CD1c-positive myeloid dendritic cell (primary cell): ENCODE results near the gene EHBP1.

Experiments
- DNase-seq: peaks from one replicate; pipeline ENCODE4 v3.0.0-alpha.2; 2016; ENCODE audit errors: extremely low spot score

Gene EHBP1

GRCh38 chr2:62964050-62964449 is 258.5 kb downstream of the EHBP1 start:
- no peak for DNase-seq

GRCh38 chr2:62964671-62965070 is 259.2 kb downstream of the EHBP1 start:
- DNase-seq = no peak

GRCh38 chr2:62966991-62967390 is 261.5 kb downstream of the EHBP1 start:
- no peak for DNase-seq

- no peak for DNase-seq
These were observed 262.7 kb downstream of the EHBP1 start for GRCh38 chr2:62968168-62968567.

GRCh38 chr2:62968668-62969067 is 263.2 kb downstream of the EHBP1 start:
- no peak for DNase-seq

- DNase-seq = no peak
These were observed 266.4 kb downstream of the EHBP1 start for GRCh38 chr2:62971936-62972335.

GRCh38 chr2:62972601-62973000 is 267.1 kb downstream of the EHBP1 start:
- no peak for DNase-seq

GRCh38 chr2:62974999-62975398 is 269.5 kb downstream of the EHBP1 start:
- no peak for DNase-seq

- DNase-seq = no peak
These were observed 286.1 kb downstream of the EHBP1 start for GRCh38 chr2:62991605-62992004.

- no peak for DNase-seq
These were observed 287.0 kb downstream of the EHBP1 start for GRCh38 chr2:62992561-62992960.

- DNase-seq = no peak
These were observed 288.7 kb downstream of the EHBP1 start for GRCh38 chr2:62994206-62994605.

- no peak for DNase-seq
These were observed 291.1 kb downstream of the EHBP1 start for GRCh38 chr2:62996534-62997186.

GRCh38 chr2:62998949-62999348 is 293.4 kb downstream of the EHBP1 start:
- no peak for DNase-seq

GRCh38 chr2:62999905-63000304 is 294.4 kb downstream of the EHBP1 start:
- no peak for DNase-seq

- DNase-seq = no peak
These were observed 295.3 kb downstream of the EHBP1 start for GRCh38 chr2:63000801-63001200.

GRCh38 chr2:63001576-63001975 is 296.1 kb downstream of the EHBP1 start:
- no peak for DNase-seq

GRCh38 chr2:63003351-63003750 is 297.8 kb downstream of the EHBP1 start:
- DNase-seq = no peak

GRCh38 chr2:63007813-63008458 is 302.4 kb downstream of the EHBP1 start:
- DNase-seq = no peak

- DNase-seq = no peak
These were observed 303.3 kb downstream of the EHBP1 start for GRCh38 chr2:63008838-63009237.

GRCh38 chr2:63009490-63009889 is 304.0 kb downstream of the EHBP1 start:
- no peak for DNase-seq

- DNase-seq = no peak
These were observed 307.0 kb downstream of the EHBP1 start for GRCh38 chr2:63012541-63012940.

- no peak for DNase-seq
These were observed 307.9 kb downstream of the EHBP1 start for GRCh38 chr2:63013438-63013837.

GRCh38 chr2:63015389-63015788 is 309.9 kb downstream of the EHBP1 start:
- DNase-seq = no peak

- no peak for DNase-seq
These were observed 312.9 kb downstream of the EHBP1 start for GRCh38 chr2:63018439-63018838.
